ENCODE measurements around the gene TCF7L2.

The TCF7L2 gene

GRCh38 chr10:113161066-113161465, 211.0 kb downstream of the TCF7L2 start:
- no peak for DNase-seq

GRCh38 chr10:113162960-113163359, 212.9 kb downstream of the TCF7L2 start:
- no peak for DNase-seq

GRCh38 chr10:113165673-113166072, 215.6 kb downstream of the TCF7L2 start:
- DNase-seq = no peak

GRCh38 chr10:113167702-113168101, 217.7 kb downstream of the TCF7L2 start:
- no peak for DNase-seq

- DNase-seq = no peak
Measured at GRCh38 chr10:113168584-113168983, 218.5 kb downstream of the TCF7L2 start.

GRCh38 chr10:113169111-113169510, 219.1 kb downstream of the TCF7L2 start:
- DNase-seq = no peak

- no peak for DNase-seq
Measured at GRCh38 chr10:113169853-113170460, 219.9 kb downstream of the TCF7L2 start.

GRCh38 chr10:113171662-113172061, 221.6 kb downstream of the TCF7L2 start:
- DNase-seq = no peak

- DNase-seq = no peak
Measured at GRCh38 chr10:113175176-113175575, 225.1 kb downstream of the TCF7L2 start.

GRCh38 chr10:113175756-113176651, 226.0 kb downstream of the TCF7L2 start:
- no peak for DNase-seq

- DNase-seq = no peak
Measured at GRCh38 chr10:113176652-113177155, 226.7 kb downstream of the TCF7L2 start.

- no peak for DNase-seq
Measured at GRCh38 chr10:113177156-113177935, 227.3 kb downstream of the TCF7L2 start.

GRCh38 chr10:113177936-113178335, 227.9 kb downstream of the TCF7L2 start:
- DNase-seq = no peak

- no peak for DNase-seq
Measured at GRCh38 chr10:113178771-113179170, 228.7 kb downstream of the TCF7L2 start.

- DNase-seq = no peak
Measured at GRCh38 chr10:113179265-113179664, 229.2 kb downstream of the TCF7L2 start.

- no peak for DNase-seq
Measured at GRCh38 chr10:113179966-113180365, 229.9 kb downstream of the TCF7L2 start.

GRCh38 chr10:113180401-113181154, 230.5 kb downstream of the TCF7L2 start:
- no peak for DNase-seq

- no peak for DNase-seq
Measured at GRCh38 chr10:113182154-113182553, 232.1 kb downstream of the TCF7L2 start.

GRCh38 chr10:113183573-113183972, 233.5 kb downstream of the TCF7L2 start:
- DNase-seq = no peak

- no peak for DNase-seq
Measured at GRCh38 chr10:113187063-113187777, 237.2 kb downstream of the TCF7L2 start.

GRCh38 chr10:113199459-113199858, 249.4 kb downstream of the TCF7L2 start:
- no peak for DNase-seq

GRCh38 chr10:113202011-113202410, 252.0 kb downstream of the TCF7L2 start:
- no peak for DNase-seq

Data from NCI-H1694 treated with DMSO at 0.1 percent for 48 hours (cell line).